Panc1 (cell line): ENCODE data around the gene DSCAML1. TPM values are rescaled to one million over a fixed set of nuclear protein-coding genes. Genes with fewer than 3 reads are reported as not detected.

ENCODE experiments used
- ATAC-seq: fragments of 200-7000 bp; cut with Tn5 transposase; 2 replicates; pipeline ENCODE4 v1.9.1; 2020; ENCODE audit warnings: mild to moderate bottlenecking, moderate library complexity
- BruUV-seq: library from RNA; stranded (reverse); fragments of 400-500 nt; replicated peaks from 2 replicates; lab custom pipeline; 2021; lab: Mats Ljungman, UMichigan
- CTCF ChIA-PET: fragments of 300-600 bp; sonication (Branson Sonifier 250); formaldehyde crosslinking; loops from one replicate; lab custom pipeline; 2022; ENCODE audit warnings: antibody characterized with exemption; lab: Charles Lee
- POLR2A ChIA-PET: fragments of 300-600 bp; sonication (Branson Sonifier 250); formaldehyde crosslinking; loops from one replicate; lab custom pipeline; 2022; ENCODE audit warnings: antibody characterized with exemption; lab: Charles Lee
- DNase-seq: peaks from one replicate; pipeline ENCODE4 v3.0.0-alpha.2; 2010; ENCODE audit warnings: low read depth, low spot score
- H3K27ac ChIP-seq: 2 replicates; pipeline ENCODE4 v1.5.1; 2011; ENCODE audit warnings: mild to moderate bottlenecking, low read length, inconsistent platforms
- H3K27me3 ChIP-seq: fragments of 200-500 bp; sonication (Bioruptor generic); 2 replicates; pipeline ENCODE4 v1.6.0; 2014; ENCODE audit warnings: low read length, inconsistent platforms; ENCODE audit not compliant: control insufficient read depth, insufficient read depth
- H3K36me3 ChIP-seq: fragments of 200-500 bp; sonication (Bioruptor generic); 2 replicates; pipeline ENCODE4 v1.5.1; 2014; ENCODE audit warnings: inconsistent platforms, mild to moderate bottlenecking, low read length, moderate library complexity; ENCODE audit not compliant: control insufficient read depth, insufficient read depth
- H3K4me1 ChIP-seq: 2 replicates; pipeline ENCODE4 v1.5.1; 2011; ENCODE audit warnings: inconsistent platforms, mild to moderate bottlenecking, low read length, moderate library complexity; ENCODE audit not compliant: control insufficient read depth, insufficient read depth
- H3K4me3 ChIP-seq, 2 experiments: 2 replicates each; pipeline ENCODE4 v1.5.1; 2011 to 2012; ENCODE audit warnings: low read depth in 2 of 2, low read length in 2 of 2, mild to moderate bottlenecking in 2 of 2, inconsistent platforms in 1 of 2, moderate library complexity in 1 of 2
- H3K9me3 ChIP-seq: fragments of 200-500 bp; sonication (Bioruptor generic); 2 replicates; pipeline ENCODE4 v1.5.1; 2014; ENCODE audit warnings: low read depth, mild to moderate bottlenecking, inconsistent platforms, low read length, moderate library complexity; ENCODE audit not compliant: control insufficient read depth, insufficient read depth
- POLR2AphosphoS5 ChIP-seq: IDR thresholded peaks from 2 replicates; pipeline ENCODE4 v1.6.1; 2012; ENCODE audit warnings: mild to moderate bottlenecking, low read depth, low read length, moderate library complexity
- SIN3A ChIP-seq: IDR thresholded peaks from 2 replicates; pipeline ENCODE4 v1.6.1; 2012; ENCODE audit warnings: low read depth, mild to moderate bottlenecking, low read length, moderate library complexity, borderline replicate concordance; ENCODE audit not compliant: insufficient read depth
- in situ Hi-C: cut with HindIII; loops from 2 replicates; pipeline ENCODE4 v1.10.0; 2016; ENCODE audit warnings: low sequenced_read_pairs, low pct_unique_long_range_greater_than_20kb
- intact Hi-C: fragments of 100-400 bp; cut with micrococcal nuclease; formaldehyde crosslinking; loops from one replicate; pipeline ENCODE4 v1.10.0; 2022; ENCODE audit not compliant: unreplicated experiment
- total RNA-seq: library from RNA; stranded (reverse); gene quantifications from one replicate; pipeline ENCODE4 v1.2.1, GENCODE V29; 2021; ENCODE audit not compliant: unreplicated experiment
- TF ChIP-seq, protein P1 (sequence below): fragments of 450-650 bp; IDR thresholded peaks from 2 replicates; pipeline ENCODE4 v1.5.1; 2017; ENCODE audit warnings: mild to moderate bottlenecking
- TF ChIP-seq, protein P2 (sequence below), 2 experiments: IDR thresholded peaks; 2 replicates each; pipeline ENCODE4 v1.6.1; 2011 to 2012; ENCODE audit warnings: low read depth in 2 of 2, control low read depth in 1 of 2, low read length in 1 of 2, mild to moderate bottlenecking in 1 of 2, moderate library complexity in 1 of 2; ENCODE audit not compliant: insufficient read depth in 1 of 2

DSCAML1 gene
- total RNA-seq, 1 experiment from 2014 or later, result 1.6 TPM

DNA sequence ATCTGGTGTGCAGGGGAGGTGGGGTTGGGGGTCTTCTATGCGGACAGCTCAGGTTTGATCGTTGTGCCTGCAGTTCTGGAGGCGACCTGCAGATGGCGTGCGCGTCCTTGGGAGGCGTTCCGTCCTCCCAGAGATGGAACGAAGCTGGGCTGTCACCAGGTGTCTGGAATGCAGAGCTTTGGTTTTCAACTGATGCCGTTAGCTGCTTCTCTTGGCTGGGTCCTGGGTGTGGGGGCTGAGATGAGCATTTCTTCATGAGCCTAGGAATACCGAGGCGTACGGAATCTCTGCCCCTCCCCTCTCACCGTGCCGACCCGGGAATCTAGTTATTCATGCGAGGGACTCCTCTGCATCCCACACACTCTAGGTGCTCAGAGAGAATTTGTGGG is 370.7 kb downstream of the DSCAML1 start:
- intact Hi-C loops, result loop anchor here (2.0 to 10.0 kb wide), 3 partner anchors 196 to 529 kb away; no protein-coding TSS in a partner anchor
- H3K27me3 ChIP-seq, result no peaks in the 10 kb centered on the region; the same call in 1 of the 2 replicates
- no peak overlapping the region for H3K27ac ChIP-seq
- BruUV-seq, result no TSS peak
- in situ Hi-C loops, result loop anchor here (25.0 kb wide), 1 partner anchor 386 kb away; the partner anchor contains the start of gene FXYD2
- TF ChIP-seq, protein P1, sequence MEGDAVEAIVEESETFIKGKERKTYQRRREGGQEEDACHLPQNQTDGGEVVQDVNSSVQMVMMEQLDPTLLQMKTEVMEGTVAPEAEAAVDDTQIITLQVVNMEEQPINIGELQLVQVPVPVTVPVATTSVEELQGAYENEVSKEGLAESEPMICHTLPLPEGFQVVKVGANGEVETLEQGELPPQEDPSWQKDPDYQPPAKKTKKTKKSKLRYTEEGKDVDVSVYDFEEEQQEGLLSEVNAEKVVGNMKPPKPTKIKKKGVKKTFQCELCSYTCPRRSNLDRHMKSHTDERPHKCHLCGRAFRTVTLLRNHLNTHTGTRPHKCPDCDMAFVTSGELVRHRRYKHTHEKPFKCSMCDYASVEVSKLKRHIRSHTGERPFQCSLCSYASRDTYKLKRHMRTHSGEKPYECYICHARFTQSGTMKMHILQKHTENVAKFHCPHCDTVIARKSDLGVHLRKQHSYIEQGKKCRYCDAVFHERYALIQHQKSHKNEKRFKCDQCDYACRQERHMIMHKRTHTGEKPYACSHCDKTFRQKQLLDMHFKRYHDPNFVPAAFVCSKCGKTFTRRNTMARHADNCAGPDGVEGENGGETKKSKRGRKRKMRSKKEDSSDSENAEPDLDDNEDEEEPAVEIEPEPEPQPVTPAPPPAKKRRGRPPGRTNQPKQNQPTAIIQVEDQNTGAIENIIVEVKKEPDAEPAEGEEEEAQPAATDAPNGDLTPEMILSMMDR, result peak; percentile 100
- TF ChIP-seq, protein P2, sequence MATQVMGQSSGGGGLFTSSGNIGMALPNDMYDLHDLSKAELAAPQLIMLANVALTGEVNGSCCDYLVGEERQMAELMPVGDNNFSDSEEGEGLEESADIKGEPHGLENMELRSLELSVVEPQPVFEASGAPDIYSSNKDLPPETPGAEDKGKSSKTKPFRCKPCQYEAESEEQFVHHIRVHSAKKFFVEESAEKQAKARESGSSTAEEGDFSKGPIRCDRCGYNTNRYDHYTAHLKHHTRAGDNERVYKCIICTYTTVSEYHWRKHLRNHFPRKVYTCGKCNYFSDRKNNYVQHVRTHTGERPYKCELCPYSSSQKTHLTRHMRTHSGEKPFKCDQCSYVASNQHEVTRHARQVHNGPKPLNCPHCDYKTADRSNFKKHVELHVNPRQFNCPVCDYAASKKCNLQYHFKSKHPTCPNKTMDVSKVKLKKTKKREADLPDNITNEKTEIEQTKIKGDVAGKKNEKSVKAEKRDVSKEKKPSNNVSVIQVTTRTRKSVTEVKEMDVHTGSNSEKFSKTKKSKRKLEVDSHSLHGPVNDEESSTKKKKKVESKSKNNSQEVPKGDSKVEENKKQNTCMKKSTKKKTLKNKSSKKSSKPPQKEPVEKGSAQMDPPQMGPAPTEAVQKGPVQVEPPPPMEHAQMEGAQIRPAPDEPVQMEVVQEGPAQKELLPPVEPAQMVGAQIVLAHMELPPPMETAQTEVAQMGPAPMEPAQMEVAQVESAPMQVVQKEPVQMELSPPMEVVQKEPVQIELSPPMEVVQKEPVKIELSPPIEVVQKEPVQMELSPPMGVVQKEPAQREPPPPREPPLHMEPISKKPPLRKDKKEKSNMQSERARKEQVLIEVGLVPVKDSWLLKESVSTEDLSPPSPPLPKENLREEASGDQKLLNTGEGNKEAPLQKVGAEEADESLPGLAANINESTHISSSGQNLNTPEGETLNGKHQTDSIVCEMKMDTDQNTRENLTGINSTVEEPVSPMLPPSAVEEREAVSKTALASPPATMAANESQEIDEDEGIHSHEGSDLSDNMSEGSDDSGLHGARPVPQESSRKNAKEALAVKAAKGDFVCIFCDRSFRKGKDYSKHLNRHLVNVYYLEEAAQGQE (IDR thresholded peaks at IDR 0.05; ENCODE audit: insufficient read depth in 1 of 2, low read depth in 2 of 2, low read length in 1 of 2), result peak in 1 of 2 experiments; percentile 53; a peak in 1 of 4 replicates
- TF ChIP-seq SIN3A, result no peak
- no peak overlapping the region; a peak in 1 of 4 replicates for H3K4me3 ChIP-seq
- ChIA-PET CTCF (interaction anchor here (0.5 to 4.3 kb wide), 29 partner anchors 10 to 626 kb away, joined by 3 to 50 read pairs (median 4); no protein-coding TSS in a partner anchor), POLR2A (interaction anchor here (0.6 kb wide), 1 partner anchor 50 kb away, joined by 3 read pairs; no protein-coding TSS in a partner anchor)
- ATAC-seq, result peak; percentile 81
- DNase-seq, result peak; percentile 55
- H3K4me1 ChIP-seq, result no peaks in the 10 kb centered on the region
- no peaks in the 10 kb centered on the region for H3K9me3 ChIP-seq
- no peaks in the 10 kb centered on the region for H3K36me3 ChIP-seq

DNA sequence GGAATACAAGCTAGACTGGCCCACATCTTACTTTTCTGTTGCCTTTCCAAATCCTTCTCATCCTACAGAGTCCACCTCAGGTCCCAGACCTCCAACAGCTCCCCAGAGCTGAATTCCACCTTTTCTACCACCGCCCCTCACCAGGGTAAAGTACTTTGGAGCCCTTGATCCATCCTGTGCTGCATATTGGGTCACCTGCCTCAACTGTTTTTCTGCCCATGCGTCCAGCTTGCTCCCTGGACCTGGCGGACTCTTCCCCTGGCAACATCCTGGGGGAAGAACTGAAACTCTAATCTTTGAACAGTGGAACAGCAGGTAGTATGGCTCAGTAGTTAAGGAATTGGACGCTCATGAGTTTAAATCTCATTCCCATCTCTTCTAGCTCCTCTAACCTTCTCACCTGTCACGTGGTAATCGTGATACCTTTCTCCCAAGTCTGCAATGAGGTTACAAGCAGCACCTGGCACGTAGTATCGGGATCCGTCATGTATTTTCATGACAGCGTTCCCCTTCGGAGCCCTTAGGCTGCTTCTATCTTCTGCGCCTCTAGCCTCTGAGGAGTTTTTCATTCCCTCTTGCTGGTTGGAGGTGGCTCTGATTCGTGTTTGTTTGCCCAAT is 371.2 kb downstream of the DSCAML1 start:
- Histone ChIP-seq H3K4me1 (no peaks in the 10 kb centered on the region), H3K36me3 (no peaks in the 10 kb centered on the region), H3K4me3 (no peak overlapping the region), H3K27ac (no peak overlapping the region), H3K27me3 (no peaks in the 10 kb centered on the region; the same call in 1 of the 2 replicates), H3K9me3 (no peaks in the 10 kb centered on the region)
- no TSS peak for BruUV-seq
- no peak for DNase-seq
- TF ChIP-seq, protein P2 (IDR thresholded peaks at IDR 0.05; ENCODE audit: insufficient read depth in 1 of 2, low read depth in 2 of 2, low read length in 1 of 2), result no peak
- TF ChIP-seq SIN3A, result no peak
- TF ChIP-seq POLR2AphosphoS5, result no peak
- ATAC-seq, result peak; percentile 7; the same call in 1 of the 2 replicates
- in situ Hi-C loops, result loop anchor here (25.0 kb wide), 1 partner anchor 387 kb away; the partner anchor contains the start of gene FXYD2
- intact Hi-C loops, result loop anchor here (2.0 to 10.0 kb wide), 3 partner anchors 197 to 529 kb away; no protein-coding TSS in a partner anchor
- CTCF ChIA-PET, result interaction anchor here (0.5 to 4.3 kb wide), 27 partner anchors 10 to 627 kb away, joined by 3 to 50 read pairs (median 3); no protein-coding TSS in a partner anchor
- POLR2A ChIA-PET, result interaction anchor here (0.6 kb wide), 1 partner anchor 50 kb away, joined by 3 read pairs; no protein-coding TSS in a partner anchor
